GM12878 (cell line): ENCODE data around the gene TSPAN11. TPM values are rescaled to one million over a fixed set of nuclear protein-coding genes. Genes with fewer than 3 reads are reported as not detected.
A peak's percentile ranks its signal among the peaks of the same experiment; 100 is the strongest.

Experiments used
- ATAC-seq: fragments of 200-7000 bp; cut with Tn5 transposase; 3 replicates; pipeline ENCODE4 v1.9.1; 2020; ENCODE audit warnings: mild to moderate bottlenecking, moderate library complexity
- BruUV-seq: library from RNA; stranded (reverse); fragments of 400-500 nt; replicated peaks from 2 replicates; lab custom pipeline; 2021; lab: Mats Ljungman, UMichigan
- CTCF ChIA-PET: fragments of 300-600 bp; sonication (Branson Sonifier 250); formaldehyde crosslinking; extraction: SDS; loops from one replicate; lab custom pipeline; 2021; ENCODE audit warnings: inconsistent platforms; lab: Yijun Ruan, JAX
- POLR2A ChIA-PET: fragments of 350-600 bp; formaldehyde crosslinking; extraction: SDS; loops from one replicate; lab custom pipeline; 2021; ENCODE audit warnings: inconsistent platforms; lab: Charles Lee
- RAD21 ChIA-PET: fragments of 300-600 bp; sonication (Branson Sonifier 250); formaldehyde crosslinking; loops from one replicate; lab custom pipeline; 2023; ENCODE audit warnings: antibody characterized with exemption; ENCODE audit not compliant: unreplicated experiment; lab: Charles Lee
- SMC1A ChIA-PET: fragments of 300-600 bp; sonication (Branson Sonifier 250); formaldehyde crosslinking; loops from one replicate; lab custom pipeline; 2023; ENCODE audit not compliant: unreplicated experiment, uncharacterized antibody; lab: Charles Lee
- DNase-seq: peaks from one replicate; pipeline ENCODE4 v3.0.0-alpha.2; 2011; ENCODE audit warnings: low read depth, low spot score
- FAIRE-seq: peaks from 3 replicates; lab custom pipeline; 2011; peaks lifted over from hg19 to GRCh38; lab: Jason Lieb, UNC
- H2AFZ ChIP-seq: 2 replicates; pipeline ENCODE4 v1.6.0; 2011; ENCODE audit warnings: low read depth, low read length, control low read depth; ENCODE audit not compliant: control insufficient read depth
- H3K27ac ChIP-seq: 2 replicates; pipeline ENCODE4 v1.5.1; 2011; ENCODE audit warnings: control low read depth; ENCODE audit not compliant: control insufficient read depth, insufficient read depth
- H3K27me3 ChIP-seq, 2 experiments: replicated peaks in 1 of 2; 2 replicates each; pipeline versions ENCODE4 v1.6.0 to v1.6.1; 2011; ENCODE audit warnings: low read length in 1 of 2; ENCODE audit not compliant: control insufficient read depth in 2 of 2, insufficient read depth in 2 of 2
- H3K36me3 ChIP-seq, 2 experiments: 2 replicates each; pipeline ENCODE4 v1.5.1; 2011; ENCODE audit warnings: low read length in 1 of 2; ENCODE audit not compliant: control insufficient read depth in 2 of 2, insufficient read depth in 2 of 2
- H3K4me1 ChIP-seq: 2 replicates; pipeline ENCODE4 v1.6.1; 2011; ENCODE audit warnings: mild to moderate bottlenecking, low read length, moderate library complexity, mixed read lengths; ENCODE audit not compliant: control insufficient read depth, insufficient read depth
- H3K4me2 ChIP-seq: 2 replicates; pipeline ENCODE4 v1.6.0; 2011; ENCODE audit warnings: control low read depth; ENCODE audit not compliant: control insufficient read depth, insufficient read depth
- H3K4me3 ChIP-seq: fragments of 200-600 bp; sonication (generic); 2 replicates; pipeline ENCODE4 v1.5.1; 2016
- H3K79me2 ChIP-seq: 2 replicates; pipeline ENCODE4 v1.6.0; 2011; ENCODE audit warnings: low read length; ENCODE audit not compliant: control insufficient read depth, insufficient read depth
- H3K9ac ChIP-seq: 2 replicates; pipeline ENCODE4 v1.8.0; 2011; ENCODE audit warnings: low read length, control low read depth, mixed read lengths; ENCODE audit not compliant: control insufficient read depth, insufficient read depth
- H3K9me3 ChIP-seq: replicated peaks from 3 replicates; pipeline ENCODE4 v1.5.1; 2011; ENCODE audit warnings: mild to moderate bottlenecking, low read length; ENCODE audit not compliant: control insufficient read depth, insufficient read depth
- H4K20me1 ChIP-seq: 2 replicates; pipeline ENCODE4 v1.6.0; 2011; ENCODE audit not compliant: control insufficient read depth, insufficient read depth
- NBN ChIP-seq: fragments of 450-650 bp; IDR thresholded peaks from 2 replicates; pipeline ENCODE4 v1.6.1; 2016
- RAD21 ChIP-seq: IDR thresholded peaks from 2 replicates; pipeline ENCODE4 v1.6.1; 2011; ENCODE audit warnings: mild to moderate bottlenecking, low read depth, low read length, moderate library complexity; ENCODE audit not compliant: insufficient read depth
- SMAD1 ChIP-seq: fragments of 450-650 bp; IDR thresholded peaks from 2 replicates; pipeline ENCODE4 v1.6.1; 2018; ENCODE audit warnings: mild to moderate bottlenecking, low read depth; ENCODE audit not compliant: partially characterized antibody
- SMC3 ChIP-seq: IDR thresholded peaks from 2 replicates; pipeline ENCODE4 v1.6.1; 2011; ENCODE audit warnings: low read length, improper control_type of control experiment, borderline replicate concordance
- SRF ChIP-seq, 2 experiments: IDR thresholded peaks; 2 replicates each; pipeline ENCODE4 v1.6.1; 2011; ENCODE audit warnings: low read depth in 2 of 2, low read length in 2 of 2, mild to moderate bottlenecking in 1 of 2, moderate library complexity in 1 of 2
- SUZ12 ChIP-seq: fragments of 200-600 bp; sonication (generic); IDR thresholded peaks from one replicate; pipeline ENCODE4 v1.6.1; 2018; ENCODE audit warnings: antibody characterized with exemption, mild to moderate bottlenecking; ENCODE audit not compliant: unreplicated experiment
- TARDBP ChIP-seq: IDR thresholded peaks from 2 replicates; pipeline ENCODE4 v1.6.1; 2016; ENCODE audit warnings: borderline replicate concordance
- TCF12 ChIP-seq: IDR thresholded peaks from 2 replicates; pipeline ENCODE4 v1.6.1; 2011; ENCODE audit warnings: low read depth, mild to moderate bottlenecking, low read length
- YBX1 ChIP-seq: fragments of 450-650 bp; IDR thresholded peaks from 2 replicates; pipeline ENCODE4 v1.6.1; 2016; ENCODE audit warnings: antibody characterized with exemption
- WGBS: methylation state at CpG from one replicate; pipeline ENCODE4 v1.1.6; 2016; ENCODE audit warnings: low lambda C conversion rate; ENCODE audit not compliant: insufficient replicate concordance, insufficient coverage; ENCODE audit errors: missing lambda C conversion rate; 5-methylcytosine and 5-hydroxymethylcytosine counted together
- in situ Hi-C: fragments of 300-500 bp; cut with MboI; formaldehyde crosslinking; loops from 9 replicates; pipeline ENCODE4 v1.14.3; 2018; ENCODE audit warnings: mixed read lengths
- intact Hi-C: fragments of 100-400 bp; cut with micrococcal nuclease; formaldehyde crosslinking; loops from one replicate; pipeline ENCODE4 v1.14.2; 2022; ENCODE audit not compliant: unreplicated experiment
- polyA plus RNA-seq, 11 experiments: library from polyadenylated mRNA; depleted of rRNA in 4 of 11; unstranded in 6 of 11; stranded (reverse) in 5 of 11; fragments of >200 nt; fragmentation: Nextera tagmentation in 4 of 11; fragmentation: Illumina TruSeq in 1 of 11; extraction: Ambion mirVana in 4 of 11; extraction: Trizol in 1 of 11; gene quantifications; 1 replicate in 1 of 11; 2 replicates in 10 of 11; pipeline versions ENCODE4 v1.2.1 to v1.2.3, GENCODE V29; 2011 to 2016; ENCODE audit warnings: inconsistent platforms in 2 of 11, missing spikeins in 2 of 11, low read depth in 1 of 11
- total RNA-seq, 4 experiments: library from RNA; depleted of rRNA in 3 of 4; stranded (reverse); fragments of >200 nt in 3 of 4; fragmentation: Illumina TruSeq in 1 of 4; extraction: Trizol in 1 of 4; gene quantifications; 2 replicates each; pipeline versions ENCODE4 v1.2.1 to v1.2.3, GENCODE V29; 2013 to 2021
- TF ChIP-seq, protein P1 (sequence below): IDR thresholded peaks from 2 replicates; pipeline ENCODE4 v1.6.1; 2012; ENCODE audit warnings: improper control_type of control experiment, low read depth, low read length; ENCODE audit not compliant: insufficient replicate concordance
- TF ChIP-seq, protein P2 (sequence below): fragments of 150-350 bp; IDR thresholded peaks from 2 replicates; pipeline ENCODE4 v1.6.1; 2014; ENCODE audit warnings: mild to moderate bottlenecking, low read depth, low read length
- TF ChIP-seq, protein P3 (sequence below), 3 experiments: IDR thresholded peaks in 2 of 3; conservative IDR thresholded peaks in 1 of 3; 2 replicates each; pipeline ENCODE4 v1.5.1; 2011; ENCODE audit warnings: low read depth in 3 of 3, low read length in 3 of 3, mild to moderate bottlenecking in 3 of 3, control low read depth in 2 of 3, moderate library complexity in 2 of 3, inconsistent platforms in 1 of 3, mixed read lengths in 1 of 3; ENCODE audit not compliant: control insufficient read depth in 2 of 3, insufficient read depth in 1 of 3; ENCODE audit errors: extremely low read depth in 1 of 3
- TF ChIP-seq, protein P4 (sequence below): fragments of 450-650 bp; conservative IDR thresholded peaks from 2 replicates; pipeline ENCODE4 v1.6.1; 2017; ENCODE audit warnings: mild to moderate bottlenecking, moderate library complexity

The TSPAN11 gene
- total and polyA plus RNA-seq, 10 of the 15 experiments (the other 5 are each of a cell fraction or from before 2014, with no cell fraction given): under 0.01 to 0.27 (median 0.04) TPM; not detected in 6

DNA sequence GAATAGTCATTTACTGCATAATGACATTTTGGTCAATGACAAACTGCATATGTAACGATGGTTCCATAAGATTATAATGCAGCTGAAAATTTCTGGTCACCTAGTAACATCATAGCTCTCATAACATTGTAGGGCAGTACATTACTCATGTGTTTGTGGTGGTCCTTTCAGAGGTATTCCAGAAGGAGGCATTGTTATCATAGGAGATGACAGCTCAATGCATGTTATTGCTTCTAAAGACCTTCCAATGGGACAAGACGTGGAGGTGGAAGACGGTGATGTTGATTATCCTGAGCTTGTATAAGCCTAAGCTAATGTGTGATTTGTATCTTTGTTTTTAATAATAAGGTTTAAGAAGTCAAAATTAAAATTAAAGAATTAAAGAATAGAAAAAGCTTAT lies 43.8 kb upstream of the TSPAN11 start:
- ChIA-PET SMC1A (interaction anchor here (1.0 kb wide), 1 partner anchor 10 kb away, joined by 3 read pairs; no protein-coding TSS in a partner anchor), RAD21 (interaction anchor here (1.3 kb wide), 1 partner anchor 103 kb away, joined by 8 read pairs; no protein-coding TSS in a partner anchor)
- intact Hi-C loops: no loop called here
- TF ChIP-seq, protein P1, sequence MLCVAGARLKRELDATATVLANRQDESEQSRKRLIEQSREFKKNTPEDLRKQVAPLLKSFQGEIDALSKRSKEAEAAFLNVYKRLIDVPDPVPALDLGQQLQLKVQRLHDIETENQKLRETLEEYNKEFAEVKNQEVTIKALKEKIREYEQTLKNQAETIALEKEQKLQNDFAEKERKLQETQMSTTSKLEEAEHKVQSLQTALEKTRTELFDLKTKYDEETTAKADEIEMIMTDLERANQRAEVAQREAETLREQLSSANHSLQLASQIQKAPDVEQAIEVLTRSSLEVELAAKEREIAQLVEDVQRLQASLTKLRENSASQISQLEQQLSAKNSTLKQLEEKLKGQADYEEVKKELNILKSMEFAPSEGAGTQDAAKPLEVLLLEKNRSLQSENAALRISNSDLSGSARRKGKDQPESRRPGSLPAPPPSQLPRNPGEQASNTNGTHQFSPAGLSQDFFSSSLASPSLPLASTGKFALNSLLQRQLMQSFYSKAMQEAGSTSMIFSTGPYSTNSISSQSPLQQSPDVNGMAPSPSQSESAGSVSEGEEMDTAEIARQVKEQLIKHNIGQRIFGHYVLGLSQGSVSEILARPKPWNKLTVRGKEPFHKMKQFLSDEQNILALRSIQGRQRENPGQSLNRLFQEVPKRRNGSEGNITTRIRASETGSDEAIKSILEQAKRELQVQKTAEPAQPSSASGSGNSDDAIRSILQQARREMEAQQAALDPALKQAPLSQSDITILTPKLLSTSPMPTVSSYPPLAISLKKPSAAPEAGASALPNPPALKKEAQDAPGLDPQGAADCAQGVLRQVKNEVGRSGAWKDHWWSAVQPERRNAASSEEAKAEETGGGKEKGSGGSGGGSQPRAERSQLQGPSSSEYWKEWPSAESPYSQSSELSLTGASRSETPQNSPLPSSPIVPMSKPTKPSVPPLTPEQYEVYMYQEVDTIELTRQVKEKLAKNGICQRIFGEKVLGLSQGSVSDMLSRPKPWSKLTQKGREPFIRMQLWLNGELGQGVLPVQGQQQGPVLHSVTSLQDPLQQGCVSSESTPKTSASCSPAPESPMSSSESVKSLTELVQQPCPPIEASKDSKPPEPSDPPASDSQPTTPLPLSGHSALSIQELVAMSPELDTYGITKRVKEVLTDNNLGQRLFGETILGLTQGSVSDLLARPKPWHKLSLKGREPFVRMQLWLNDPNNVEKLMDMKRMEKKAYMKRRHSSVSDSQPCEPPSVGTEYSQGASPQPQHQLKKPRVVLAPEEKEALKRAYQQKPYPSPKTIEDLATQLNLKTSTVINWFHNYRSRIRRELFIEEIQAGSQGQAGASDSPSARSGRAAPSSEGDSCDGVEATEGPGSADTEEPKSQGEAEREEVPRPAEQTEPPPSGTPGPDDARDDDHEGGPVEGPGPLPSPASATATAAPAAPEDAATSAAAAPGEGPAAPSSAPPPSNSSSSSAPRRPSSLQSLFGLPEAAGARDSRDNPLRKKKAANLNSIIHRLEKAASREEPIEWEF: no peak
- TF ChIP-seq, protein P2, sequence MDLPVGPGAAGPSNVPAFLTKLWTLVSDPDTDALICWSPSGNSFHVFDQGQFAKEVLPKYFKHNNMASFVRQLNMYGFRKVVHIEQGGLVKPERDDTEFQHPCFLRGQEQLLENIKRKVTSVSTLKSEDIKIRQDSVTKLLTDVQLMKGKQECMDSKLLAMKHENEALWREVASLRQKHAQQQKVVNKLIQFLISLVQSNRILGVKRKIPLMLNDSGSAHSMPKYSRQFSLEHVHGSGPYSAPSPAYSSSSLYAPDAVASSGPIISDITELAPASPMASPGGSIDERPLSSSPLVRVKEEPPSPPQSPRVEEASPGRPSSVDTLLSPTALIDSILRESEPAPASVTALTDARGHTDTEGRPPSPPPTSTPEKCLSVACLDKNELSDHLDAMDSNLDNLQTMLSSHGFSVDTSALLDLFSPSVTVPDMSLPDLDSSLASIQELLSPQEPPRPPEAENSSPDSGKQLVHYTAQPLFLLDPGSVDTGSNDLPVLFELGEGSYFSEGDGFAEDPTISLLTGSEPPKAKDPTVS: no peak
- TF ChIP-seq SMC3 (peak; percentile 14; the same call in 1 of the 2 replicates), YBX1 (no peak), SRF (IDR thresholded peaks at IDR 0.05; ENCODE audit: low read depth in 2 of 2, low read length in 2 of 2) (no peak), SMAD1 (no peak), TARDBP (no peak), TCF12 (no peak), NBN (no peak), RAD21 (peak; percentile 43), SUZ12 (no peak)
- TF ChIP-seq, protein P3, sequence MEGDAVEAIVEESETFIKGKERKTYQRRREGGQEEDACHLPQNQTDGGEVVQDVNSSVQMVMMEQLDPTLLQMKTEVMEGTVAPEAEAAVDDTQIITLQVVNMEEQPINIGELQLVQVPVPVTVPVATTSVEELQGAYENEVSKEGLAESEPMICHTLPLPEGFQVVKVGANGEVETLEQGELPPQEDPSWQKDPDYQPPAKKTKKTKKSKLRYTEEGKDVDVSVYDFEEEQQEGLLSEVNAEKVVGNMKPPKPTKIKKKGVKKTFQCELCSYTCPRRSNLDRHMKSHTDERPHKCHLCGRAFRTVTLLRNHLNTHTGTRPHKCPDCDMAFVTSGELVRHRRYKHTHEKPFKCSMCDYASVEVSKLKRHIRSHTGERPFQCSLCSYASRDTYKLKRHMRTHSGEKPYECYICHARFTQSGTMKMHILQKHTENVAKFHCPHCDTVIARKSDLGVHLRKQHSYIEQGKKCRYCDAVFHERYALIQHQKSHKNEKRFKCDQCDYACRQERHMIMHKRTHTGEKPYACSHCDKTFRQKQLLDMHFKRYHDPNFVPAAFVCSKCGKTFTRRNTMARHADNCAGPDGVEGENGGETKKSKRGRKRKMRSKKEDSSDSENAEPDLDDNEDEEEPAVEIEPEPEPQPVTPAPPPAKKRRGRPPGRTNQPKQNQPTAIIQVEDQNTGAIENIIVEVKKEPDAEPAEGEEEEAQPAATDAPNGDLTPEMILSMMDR (IDR thresholded peaks at IDR 0.05 in 2 of 3, conservative IDR thresholded peaks at IDR 0.05 in 1 of 3; ENCODE audit: control insufficient read depth in 2 of 3, extremely low read depth in 1 of 3, insufficient read depth in 1 of 3, low read depth in 3 of 3, low read length in 3 of 3): 0 out of 6 replicates have a peak, but pooled peaks of 1 of the 3 experiments have one; percentile 14
- TF ChIP-seq, protein P4, sequence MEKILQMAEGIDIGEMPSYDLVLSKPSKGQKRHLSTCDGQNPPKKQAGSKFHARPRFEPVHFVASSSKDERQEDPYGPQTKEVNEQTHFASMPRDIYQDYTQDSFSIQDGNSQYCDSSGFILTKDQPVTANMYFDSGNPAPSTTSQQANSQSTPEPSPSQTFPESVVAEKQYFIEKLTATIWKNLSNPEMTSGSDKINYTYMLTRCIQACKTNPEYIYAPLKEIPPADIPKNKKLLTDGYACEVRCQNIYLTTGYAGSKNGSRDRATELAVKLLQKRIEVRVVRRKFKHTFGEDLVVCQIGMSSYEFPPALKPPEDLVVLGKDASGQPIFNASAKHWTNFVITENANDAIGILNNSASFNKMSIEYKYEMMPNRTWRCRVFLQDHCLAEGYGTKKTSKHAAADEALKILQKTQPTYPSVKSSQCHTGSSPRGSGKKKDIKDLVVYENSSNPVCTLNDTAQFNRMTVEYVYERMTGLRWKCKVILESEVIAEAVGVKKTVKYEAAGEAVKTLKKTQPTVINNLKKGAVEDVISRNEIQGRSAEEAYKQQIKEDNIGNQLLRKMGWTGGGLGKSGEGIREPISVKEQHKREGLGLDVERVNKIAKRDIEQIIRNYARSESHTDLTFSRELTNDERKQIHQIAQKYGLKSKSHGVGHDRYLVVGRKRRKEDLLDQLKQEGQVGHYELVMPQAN: no peak

More for the DNA sequence above, 43.8 kb upstream of the TSPAN11 start:
- ChIA-PET CTCF (interaction anchor here (0.8 to 1.3 kb wide), 5 partner anchors 9 to 157 kb away, joined by 3 to 6 read pairs (median 3); no protein-coding TSS in a partner anchor), POLR2A (no interaction called here)
- no peaks in the 10 kb centered on the region for H4K20me1 ChIP-seq
- no peak overlapping the region for H3K9ac ChIP-seq
- no peak for FAIRE-seq
- no peak overlapping the region for H3K4me2 ChIP-seq
- H3K36me3 ChIP-seq: no peaks in the 10 kb centered on the region
- no peaks in the 10 kb centered on the region for H3K27me3 ChIP-seq
- WGBS: 43% methylated on average over 3 of the region's 3 CpGs
- in situ Hi-C loops: no loop called here
- no peak overlapping the region for H2AFZ ChIP-seq
- H3K27ac ChIP-seq: no peak overlapping the region
- no peaks in the 10 kb centered on the region; the same call in 2 of the 3 replicates for H3K9me3 ChIP-seq
- no peak for ATAC-seq
- H3K79me2 ChIP-seq: no peaks in the 10 kb centered on the region
- no TSS peak for BruUV-seq
- no peak overlapping the region for H3K4me3 ChIP-seq
- no peaks in the 10 kb centered on the region for H3K4me1 ChIP-seq
- DNase-seq: no peak
